HG03139 (cell line): Measurements from ENCODE around the gene CYSRT1.

Source experiments
- ATAC-seq: cut with Tn5 transposase; IDR thresholded peaks from one replicate; pipeline ENCODE4 v1.9.1; 2021; ENCODE audit not compliant: unreplicated experiment

Gene CYSRT1

GRCh38 chr9:137223078-137223970, 1.6 kb upstream of the CYSRT1 start:
- ATAC-seq, result peak; percentile 69

- no peak for ATAC-seq
Observed at GRCh38 chr9:137225699-137226331, 841 bp downstream of the CYSRT1 start.

GRCh38 chr9:137226338-137227053, 1.5 kb downstream of the CYSRT1 start:
- no peak for ATAC-seq

GRCh38 chr9:137227054-137227852, 2.3 kb downstream of the CYSRT1 start, which contains the start of gene RNF224:
Gene RNF224, plus strand, starts transcription at chr9:137227502. Its CDS starts 834 bp downstream, at chr9:137228336.
- ATAC-seq, result no peak

GRCh38 chr9:137227853-137228505, 3.0 kb downstream of the CYSRT1 start:
- no peak for ATAC-seq

GRCh38 chr9:137228506-137228967, 3.6 kb downstream of the CYSRT1 start:
- ATAC-seq, result no peak

GRCh38 chr9:137228968-137229896, 4.3 kb downstream of the CYSRT1 start:
- no peak for ATAC-seq

- no peak for ATAC-seq
Observed at GRCh38 chr9:137229903-137230704, 5.1 kb downstream of the CYSRT1 start.

- no peak for ATAC-seq
Observed at GRCh38 chr9:137230705-137231371, 5.9 kb downstream of the CYSRT1 start, which contains the start of gene SLC34A3. Gene SLC34A3, plus strand, starts transcription at chr9:137230901. Its CDS starts 802 bp downstream, at chr9:137231703.

- ATAC-seq, result no peak
Observed at GRCh38 chr9:137231372-137232039, 6.5 kb downstream of the CYSRT1 start.

- no peak for ATAC-seq
Observed at GRCh38 chr9:137232101-137232500, 7.1 kb downstream of the CYSRT1 start.

- ATAC-seq, result no peak
Observed at GRCh38 chr9:137232510-137232909, 7.5 kb downstream of the CYSRT1 start.

- ATAC-seq, result no peak
Observed at GRCh38 chr9:137233143-137233980, 8.4 kb downstream of the CYSRT1 start.

- ATAC-seq, result no peak
Observed at GRCh38 chr9:137234055-137234697, 9.2 kb downstream of the CYSRT1 start.

- ATAC-seq, result no peak
Observed at GRCh38 chr9:137234758-137235423, 9.9 kb downstream of the CYSRT1 start.
